HG02588 (cell line): ENCODE data around the gene NTHL1.

Experiments
- ATAC-seq: cut with Tn5 transposase; IDR thresholded peaks from one replicate; pipeline ENCODE4 v1.9.1; 2021; ENCODE audit warnings: mild to moderate bottlenecking, moderate library complexity; ENCODE audit not compliant: unreplicated experiment

The NTHL1 gene

DNA sequence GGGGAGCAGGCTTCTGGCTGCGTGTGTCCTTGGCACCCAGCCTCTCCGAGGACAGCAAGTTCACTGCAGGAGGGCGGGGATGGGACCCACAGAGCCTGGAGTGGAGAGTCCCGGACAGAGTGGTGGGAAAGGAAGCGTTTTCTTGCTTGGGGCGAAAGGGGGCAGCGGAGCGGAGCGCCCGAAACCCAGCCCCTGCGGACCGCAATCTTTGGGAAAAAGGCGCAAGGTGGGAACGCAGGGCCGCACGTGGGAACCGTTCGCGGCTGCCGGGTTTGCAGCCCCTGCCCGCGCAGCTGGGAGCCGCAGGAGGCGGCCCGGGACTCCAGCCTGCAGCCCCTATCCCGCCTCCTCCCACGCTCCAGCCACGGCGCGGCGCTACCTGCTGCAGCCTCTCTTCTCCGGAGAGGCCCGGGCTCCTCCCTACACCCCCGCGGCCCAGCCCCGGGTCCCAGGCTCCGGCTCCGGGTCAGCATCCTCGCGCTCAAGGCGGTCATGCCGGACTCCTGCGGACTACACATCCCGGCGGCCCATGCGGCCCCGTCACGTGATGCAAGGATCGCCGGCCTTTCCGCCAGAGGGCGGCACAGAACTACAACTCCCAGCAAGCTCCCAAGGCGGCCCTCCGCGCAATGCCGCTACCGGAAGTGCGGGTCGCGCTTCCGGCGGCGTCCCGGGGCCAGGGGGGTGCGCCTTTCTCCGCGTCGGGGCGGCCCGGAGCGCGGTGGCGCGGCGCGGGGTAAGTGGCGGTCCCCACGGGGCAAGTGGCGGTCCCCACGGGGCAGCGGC, at the start of gene NTHL1, which contains the start of gene TSC2:
Gene NTHL1, minus strand, starts transcription at position 505 of the 786 bp plus-strand sequence. Its CDS starts 11 bp downstream, at position 494.
Gene TSC2, plus strand, starts transcription at position 656 of the 786 bp plus-strand sequence. CDS start 631 bp downstream, outside the sequence.
- peak; percentile 88 for ATAC-seq

DNA sequence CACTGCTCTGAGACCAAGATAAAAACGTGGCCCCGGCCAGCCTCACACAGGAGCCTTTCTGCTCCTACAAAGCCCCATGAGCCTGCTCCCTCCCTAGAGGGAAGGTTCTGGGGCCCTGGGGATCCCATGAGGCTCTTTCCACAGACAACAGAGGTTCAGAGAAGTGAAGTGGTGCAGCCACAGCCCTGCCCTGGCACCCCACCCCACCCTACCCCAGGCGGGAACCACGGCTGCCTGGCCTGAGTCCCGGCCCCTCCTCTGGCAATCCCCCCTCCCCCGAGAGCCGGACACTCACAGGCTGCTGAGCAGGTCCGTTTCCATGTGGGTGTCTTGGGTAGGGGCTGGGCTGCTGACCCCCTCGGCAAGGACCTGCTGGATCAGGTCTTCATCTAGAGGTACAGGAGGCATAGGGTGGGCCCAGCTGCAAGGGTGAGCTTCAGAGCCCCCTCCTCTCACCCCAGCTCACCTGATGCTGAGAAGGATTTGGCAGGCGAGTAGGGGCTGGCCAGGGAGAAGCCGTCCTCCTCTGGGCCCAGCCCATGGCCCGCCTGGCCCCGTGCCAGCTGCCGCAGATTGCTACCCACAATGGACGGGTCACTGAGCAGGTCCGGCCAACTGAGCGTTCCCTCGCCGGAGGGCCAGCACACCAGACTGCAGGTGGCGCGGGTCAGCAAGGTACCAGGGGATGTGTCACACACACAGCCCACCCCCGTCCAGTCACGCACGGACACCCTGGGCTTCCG, 49.4 kb upstream of the NTHL1 start:
- no peak for ATAC-seq

DNA sequence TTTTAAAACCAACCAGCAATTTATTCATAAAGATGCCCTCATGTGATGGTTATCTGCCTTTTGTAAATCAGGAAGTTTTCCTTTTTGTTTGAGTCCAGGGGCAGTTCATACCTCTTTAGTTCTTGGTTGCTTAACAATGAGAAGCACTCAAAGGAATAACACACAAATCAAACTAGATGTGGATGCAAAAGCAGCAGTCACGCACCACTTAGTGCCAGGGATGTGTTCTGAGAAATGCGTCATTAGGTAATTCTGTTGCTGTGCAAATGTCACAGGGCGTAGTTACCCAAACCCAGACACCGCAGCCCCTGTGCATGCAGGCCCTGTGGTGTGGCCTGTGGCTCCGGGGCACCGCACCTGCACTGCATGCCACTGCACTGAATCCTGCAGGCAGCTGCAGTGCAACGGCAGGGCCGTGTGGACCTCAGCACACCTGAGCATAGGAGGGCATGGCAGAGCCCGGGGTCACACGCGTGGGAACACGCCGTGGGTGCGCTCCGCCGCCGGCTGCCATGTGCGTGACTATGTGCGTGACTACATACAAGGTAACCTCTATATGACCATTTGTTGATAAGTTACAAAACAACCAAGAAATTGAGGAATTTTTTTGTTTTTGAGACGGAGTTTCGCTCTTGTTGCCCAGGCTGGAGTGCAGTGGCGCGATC, 48.4 kb upstream of the NTHL1 start:
- no peak for ATAC-seq

DNA sequence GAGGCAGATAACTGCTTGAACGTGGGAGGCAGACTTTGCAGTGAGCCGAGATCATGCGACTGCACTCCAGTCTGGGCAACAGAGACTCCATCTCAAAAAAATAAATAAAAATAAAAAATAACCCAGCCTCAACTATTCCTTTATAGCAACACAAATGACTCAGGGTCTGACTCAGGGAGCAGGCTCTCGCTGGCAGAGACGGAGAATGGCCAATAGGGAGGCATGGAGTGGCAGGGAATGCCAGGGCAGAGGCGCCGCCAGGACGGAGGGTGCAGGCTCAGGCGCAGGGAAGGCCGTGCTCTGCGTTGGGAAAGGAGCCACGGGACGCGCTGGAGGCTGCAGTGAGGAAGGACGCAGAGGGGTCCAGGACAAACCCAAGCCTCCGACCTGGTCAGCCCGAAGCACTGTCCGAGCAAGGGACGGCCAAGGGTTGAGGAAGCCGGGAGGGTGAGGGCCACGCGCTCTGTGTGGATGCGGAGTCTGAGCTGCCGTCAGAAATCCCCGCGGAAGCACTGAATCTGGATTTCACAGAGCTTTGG, 47.8 kb upstream of the NTHL1 start:
- ATAC-seq, result no peak

DNA sequence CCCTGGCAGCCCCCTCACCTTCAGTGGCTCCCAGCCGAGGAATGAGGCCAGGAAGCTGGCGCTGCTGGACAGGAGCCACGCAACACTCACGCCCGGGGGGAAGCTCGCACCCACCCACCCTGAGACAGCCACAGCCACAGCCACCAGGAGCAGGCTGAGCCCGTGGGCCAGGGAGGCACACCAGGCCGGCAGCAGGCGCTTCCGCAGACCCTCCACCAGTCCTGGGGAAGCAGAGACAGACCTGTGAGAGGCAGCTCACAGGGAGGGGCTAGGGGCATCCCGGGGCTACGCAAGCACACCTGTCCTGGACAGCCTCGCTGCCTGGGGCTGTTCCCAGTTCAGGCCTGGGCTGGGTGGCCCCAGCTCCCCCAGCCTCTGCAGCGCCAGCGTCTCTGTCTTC, 46.2 kb upstream of the NTHL1 start:
- no peak for ATAC-seq

DNA sequence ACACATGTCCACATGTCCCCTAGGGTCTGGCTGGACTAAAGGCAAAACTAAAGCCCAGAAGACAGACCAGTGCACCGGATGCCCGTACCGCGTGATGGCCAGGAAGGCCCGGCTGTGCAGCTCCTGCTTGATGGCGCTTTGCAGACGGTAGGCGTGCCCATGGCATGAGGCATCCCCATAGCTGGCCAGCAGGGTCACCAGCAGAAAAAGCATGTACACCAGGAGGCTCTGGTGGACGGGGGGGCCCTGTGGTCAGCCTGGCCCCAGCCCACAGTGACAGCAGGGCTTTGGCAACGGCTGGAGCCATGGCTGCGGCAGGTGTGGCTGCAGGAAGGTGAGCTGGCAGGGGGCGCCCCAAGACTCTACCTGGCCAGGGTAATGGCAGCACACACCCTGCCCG, 45.2 kb upstream of the NTHL1 start:
- no peak for ATAC-seq

DNA sequence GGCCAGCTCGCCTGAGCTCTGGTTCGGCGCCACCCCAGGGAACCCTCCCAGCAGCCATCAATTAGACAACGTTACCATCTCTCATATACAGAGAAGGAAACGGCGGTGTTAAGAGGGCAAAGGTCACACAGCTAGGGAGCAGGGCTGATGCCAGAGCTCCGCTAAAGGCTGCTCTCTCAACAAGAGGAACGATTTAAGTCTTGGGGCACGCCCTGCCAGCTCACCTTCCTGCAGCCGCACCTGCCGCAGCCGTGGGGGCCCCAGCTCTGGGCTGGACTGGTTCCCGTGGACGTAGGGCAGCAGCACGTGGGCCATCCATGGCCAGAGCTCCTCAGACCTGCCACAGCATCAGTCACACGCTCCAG, 44.6 kb upstream of the NTHL1 start:
- no peak for ATAC-seq

DNA sequence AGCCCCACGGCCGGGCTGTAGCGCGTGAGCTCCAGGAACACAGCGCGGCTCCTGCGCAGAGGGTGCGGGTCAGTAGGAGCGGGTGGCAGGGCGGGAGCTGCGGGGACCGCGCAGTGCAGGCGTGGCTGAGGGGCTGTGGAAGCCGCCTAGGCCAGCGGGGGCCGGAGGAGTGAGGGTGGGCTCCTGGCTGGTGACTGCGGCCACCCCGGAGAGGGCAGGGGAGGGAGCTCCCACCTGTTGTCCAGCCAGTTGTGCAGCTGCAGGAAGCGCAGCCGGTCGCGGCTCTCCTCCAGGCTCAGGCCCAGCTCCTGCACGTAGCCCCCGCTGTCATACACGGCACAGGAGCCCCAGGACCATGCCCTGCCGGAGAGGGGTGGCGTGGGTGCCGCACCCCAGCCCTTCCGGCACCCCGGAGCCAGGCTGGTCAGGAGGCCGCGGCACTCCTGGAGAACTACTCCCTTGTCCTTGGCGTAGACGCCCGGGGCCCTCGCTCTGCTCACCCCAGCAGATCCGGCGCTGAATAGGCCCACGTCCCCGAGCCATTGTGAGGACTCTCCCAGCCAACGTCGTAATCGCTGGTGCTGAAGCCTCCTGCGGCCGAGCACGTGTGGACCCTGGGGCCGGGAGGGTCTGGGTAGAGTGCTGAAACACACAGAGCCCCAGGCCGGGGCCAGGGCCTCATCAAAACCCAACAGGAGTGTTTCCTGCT, 44.1 kb upstream of the NTHL1 start:
- no peak for ATAC-seq

DNA sequence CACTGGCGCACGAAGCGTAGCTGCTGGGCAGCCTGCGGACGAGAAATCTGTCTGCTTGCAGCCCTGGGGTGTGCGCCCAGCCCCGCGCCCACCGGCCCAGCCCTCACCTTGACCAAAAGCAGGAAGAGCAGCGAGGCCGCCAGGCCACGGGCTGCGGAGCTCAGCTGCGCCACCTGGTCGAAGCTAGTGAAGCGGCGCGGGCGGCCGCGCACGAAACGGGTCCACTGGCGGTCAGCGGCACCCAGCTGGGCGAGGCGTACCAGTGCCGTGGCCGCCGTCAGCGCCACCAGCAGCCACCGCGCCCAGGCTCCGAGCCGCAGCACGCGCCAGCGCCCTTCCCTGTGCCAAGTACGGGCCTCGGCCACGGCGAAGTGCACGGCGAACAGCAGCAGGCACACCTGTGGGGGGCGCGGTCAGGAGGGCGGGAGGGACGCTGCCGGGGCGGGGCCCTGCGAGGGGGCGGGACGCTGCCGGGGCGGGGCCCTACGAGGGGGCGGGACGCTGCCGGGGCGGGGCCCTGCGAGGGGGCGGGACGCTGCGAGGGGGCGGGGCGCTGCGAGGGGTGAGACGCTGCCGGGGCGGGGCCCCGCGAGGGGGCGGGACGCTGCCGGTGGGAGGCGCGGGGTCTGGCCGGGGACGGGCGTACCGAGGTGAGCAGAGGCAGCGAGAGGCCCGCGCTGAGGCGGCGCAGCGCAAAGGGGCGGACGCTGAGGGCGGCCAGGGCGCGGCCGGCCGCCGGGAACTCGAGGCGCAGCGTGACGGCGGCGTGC, 43.3 kb upstream of the NTHL1 start:
- no peak for ATAC-seq

DNA sequence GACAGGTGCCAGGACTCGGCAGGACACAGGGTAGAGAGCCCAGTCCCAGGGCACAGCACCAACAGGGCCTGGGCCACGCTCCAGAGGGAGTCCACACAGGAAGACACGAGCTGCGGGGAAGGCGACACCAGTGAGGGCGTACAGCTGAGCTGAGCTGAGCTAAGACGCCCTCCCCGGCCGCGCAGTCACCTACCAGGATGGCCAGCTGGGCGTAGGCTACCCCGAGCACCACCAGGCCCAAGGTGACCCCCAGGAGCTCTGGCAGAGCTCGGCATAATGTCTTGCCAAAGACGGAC, 42.8 kb upstream of the NTHL1 start:
- no peak for ATAC-seq

DNA sequence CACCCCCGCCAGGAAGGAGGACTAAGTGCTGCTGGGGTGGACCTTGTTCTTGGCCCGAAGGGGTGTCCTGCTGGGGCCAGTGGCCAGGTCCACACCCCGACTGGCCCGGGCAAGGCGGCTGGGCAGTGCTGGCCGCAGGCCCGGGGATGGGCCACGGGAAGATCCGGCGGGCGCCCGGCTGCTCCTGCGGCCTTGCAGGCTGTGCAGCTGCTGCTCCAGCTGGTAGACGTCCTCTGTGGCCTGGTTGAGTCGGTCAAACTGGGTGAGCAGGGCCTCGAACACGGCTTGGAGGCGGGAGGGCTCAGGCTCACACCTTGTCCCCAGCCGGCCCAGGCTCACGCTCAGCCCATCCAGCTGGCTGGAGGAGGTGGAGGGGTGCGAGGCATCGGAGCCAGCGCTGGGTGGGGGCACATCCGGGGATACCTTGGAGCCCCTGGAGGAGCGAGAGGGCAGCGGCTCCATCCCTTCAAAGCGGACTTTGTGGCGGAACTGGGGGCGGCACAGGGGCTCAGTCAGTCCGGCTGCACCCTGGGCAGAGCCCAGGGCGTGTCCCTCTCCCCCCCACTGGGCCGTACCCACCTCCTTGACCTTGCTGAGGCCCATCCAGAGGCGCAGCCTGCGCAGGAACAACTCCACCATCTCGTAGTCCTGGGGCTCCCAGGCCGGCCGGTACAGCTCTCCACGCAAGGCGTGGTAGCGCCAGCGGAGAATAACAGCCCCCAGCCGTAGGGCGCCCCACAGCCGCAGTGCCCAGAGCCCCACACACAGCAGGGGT, 42.3 kb upstream of the NTHL1 start:
- ATAC-seq, result no peak

DNA sequence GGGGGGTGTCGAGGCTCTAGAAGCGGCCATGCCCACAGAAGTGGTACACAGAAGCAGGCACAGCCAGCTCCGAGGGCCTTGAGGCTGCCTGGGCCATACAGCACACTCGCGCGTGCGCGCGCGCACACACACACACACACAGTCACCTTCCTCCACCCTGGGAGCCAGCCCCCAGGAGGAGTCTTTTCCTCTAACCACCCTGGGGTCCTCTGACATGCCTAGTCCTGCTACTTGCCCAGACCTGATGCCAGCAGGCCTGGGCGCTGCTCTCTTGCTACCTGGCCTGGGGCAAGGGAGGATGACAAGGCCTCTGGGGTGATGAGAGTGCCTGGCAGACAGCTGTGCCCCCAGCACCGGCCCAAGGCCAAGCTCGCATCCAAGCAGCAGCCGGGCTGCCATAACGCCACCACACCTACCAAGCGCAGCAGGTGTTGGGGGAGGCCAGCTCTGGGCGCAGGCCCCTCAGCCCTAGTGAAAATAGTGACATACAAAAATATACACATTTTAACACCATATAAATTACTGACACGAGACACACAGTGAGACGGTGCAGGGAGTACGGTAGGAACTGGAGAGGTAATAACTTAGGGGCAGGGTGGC, 41.2 kb upstream of the NTHL1 start:
- ATAC-seq, result no peak

DNA sequence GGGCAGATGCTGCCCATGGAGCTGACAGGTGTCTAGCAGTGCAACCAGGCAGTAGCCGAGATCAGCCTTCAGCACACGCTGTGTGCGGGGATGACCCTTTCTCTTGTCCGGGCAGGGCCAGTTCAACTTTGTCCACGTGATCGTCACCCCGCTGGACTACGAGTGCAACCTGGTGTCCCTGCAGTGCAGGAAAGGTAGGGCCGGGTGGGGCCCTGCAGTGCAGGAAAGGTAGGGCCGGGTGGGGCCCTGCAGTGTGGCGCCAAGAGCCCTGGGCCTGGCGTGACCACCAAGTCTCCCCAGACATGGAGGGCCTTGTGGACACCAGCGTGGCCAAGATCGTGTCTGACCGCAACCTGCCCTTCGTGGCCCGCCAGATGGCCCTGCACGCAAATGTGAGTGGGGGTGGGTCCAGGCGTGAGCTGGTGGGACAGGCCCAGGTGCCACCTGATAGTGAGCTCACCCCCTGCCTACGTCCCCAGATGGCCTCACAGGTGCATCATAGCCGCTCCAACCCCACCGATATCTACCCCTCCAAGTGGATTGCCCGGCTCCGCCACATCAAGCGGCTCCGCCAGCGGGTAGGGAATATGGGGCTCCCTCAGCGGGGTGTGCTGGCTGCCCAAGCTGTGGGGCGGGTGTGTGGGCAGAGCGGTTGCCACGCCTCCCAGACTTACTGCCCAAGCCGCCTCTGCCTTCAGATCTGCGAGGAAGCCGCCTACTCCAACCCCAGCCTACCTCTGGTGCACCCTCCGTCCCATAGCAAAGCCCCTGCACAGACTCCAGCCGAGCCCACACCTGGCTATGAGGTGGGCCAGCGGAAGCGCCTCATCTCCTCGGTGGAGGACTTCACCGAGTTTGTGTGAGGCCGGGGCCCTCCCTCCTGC, 40.4 kb upstream of the NTHL1 start:
- no peak for ATAC-seq

DNA sequence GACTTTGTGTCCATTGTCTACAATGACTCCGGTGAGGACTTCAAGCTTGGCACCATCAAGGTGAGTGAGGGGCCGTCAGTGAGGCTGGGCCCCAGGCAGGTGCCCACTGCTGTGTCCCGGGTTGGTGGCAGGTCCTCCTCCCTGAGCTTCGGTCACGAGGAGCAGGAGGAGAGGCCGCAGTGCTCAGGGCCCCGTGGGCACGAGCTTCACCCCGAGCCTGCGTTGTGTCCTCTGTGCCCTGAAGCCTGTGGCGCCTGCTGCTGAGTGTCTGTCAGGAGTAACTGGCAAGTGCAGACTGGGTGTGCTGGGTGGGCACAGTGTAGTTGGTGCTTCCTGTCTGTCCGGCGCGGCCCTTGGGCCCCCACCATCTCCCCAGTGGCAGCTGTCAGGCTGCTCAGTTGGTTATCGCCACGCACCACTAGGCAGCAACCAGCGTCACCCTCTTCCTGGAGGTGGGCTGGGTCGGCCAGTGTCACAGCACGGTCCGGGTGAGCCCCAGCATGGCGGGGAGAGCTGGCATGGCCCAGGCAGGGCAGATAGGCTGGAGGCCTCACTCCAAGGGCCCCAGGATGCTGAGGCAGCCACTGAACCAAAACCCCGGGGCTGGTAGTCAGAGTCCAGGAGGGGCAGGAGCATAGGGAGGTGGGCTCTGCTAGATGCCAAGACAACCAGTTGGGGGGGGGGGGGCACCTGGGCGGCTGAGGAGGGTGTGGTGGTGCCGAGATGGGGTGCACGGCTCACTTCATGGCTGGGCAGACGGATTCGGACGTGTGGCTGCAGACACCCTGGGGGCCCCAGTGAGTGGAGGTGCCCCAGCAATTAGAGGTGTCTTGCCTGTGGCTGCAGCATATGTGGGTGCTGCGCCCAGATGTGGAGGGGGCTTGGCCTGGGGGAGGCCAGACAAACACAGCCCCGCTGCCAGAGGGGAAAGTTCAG, 39.4 kb upstream of the NTHL1 start:
- ATAC-seq, result no peak

DNA sequence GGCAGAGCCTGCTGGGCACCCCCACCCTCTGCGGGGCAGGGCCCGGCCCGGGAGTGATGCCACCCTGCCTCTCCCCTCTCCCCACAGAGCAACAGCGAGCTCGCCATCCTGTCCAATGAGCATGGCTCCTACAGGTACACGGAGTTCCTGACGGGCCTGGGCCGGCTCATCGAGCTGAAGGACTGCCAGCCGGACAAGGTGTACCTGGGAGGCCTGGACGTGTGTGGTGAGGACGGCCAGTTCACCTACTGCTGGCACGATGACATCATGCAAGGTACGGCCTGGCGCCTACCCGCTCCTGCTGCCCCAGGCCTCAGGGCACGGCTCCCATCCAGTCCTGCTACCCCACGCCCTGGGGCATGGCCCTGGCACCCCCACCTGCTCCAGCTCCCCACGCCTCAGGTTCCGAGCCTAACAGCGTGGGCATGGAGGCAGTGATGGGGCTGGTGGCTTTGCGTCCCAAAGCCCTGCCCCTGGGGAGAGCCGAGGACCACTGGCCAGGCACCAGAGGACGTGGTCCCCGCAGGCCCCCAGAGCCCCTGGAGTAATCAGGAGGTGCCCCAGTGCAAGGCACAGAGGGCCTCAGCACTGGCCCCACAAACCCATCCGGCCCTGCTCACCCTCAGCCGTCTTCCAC, 38.6 kb upstream of the NTHL1 start:
- ATAC-seq, result no peak

DNA sequence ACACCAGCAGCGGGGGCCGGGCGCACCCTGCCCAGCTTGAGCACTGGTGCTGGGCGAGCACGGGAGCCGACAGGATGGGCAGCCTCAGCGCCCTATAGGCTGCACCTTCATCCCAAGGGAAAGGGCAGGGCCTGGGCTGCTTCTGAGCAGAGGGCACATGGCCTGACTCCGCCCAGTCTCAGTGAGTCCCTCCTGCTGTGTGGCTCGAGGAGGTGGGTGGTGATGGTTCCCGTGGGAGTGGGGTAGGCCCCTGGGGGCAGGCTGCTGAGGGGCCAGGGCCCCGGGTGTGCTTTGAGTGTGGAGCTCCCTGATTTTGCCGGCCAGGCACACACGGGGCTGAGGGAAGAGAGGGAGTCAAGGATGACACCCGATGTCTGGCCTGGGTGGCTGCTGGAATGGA, 38.0 kb upstream of the NTHL1 start:
- ATAC-seq, result no peak
